ENCODE data around the gene SPDYC. TPM values are rescaled to one million over a fixed set of nuclear protein-coding genes. Genes with fewer than 3 reads are reported as not detected.

Gene SPDYC
- polyA plus RNA-seq, 3 donors = 0.64 TPM; not detected in 2

DNA sequence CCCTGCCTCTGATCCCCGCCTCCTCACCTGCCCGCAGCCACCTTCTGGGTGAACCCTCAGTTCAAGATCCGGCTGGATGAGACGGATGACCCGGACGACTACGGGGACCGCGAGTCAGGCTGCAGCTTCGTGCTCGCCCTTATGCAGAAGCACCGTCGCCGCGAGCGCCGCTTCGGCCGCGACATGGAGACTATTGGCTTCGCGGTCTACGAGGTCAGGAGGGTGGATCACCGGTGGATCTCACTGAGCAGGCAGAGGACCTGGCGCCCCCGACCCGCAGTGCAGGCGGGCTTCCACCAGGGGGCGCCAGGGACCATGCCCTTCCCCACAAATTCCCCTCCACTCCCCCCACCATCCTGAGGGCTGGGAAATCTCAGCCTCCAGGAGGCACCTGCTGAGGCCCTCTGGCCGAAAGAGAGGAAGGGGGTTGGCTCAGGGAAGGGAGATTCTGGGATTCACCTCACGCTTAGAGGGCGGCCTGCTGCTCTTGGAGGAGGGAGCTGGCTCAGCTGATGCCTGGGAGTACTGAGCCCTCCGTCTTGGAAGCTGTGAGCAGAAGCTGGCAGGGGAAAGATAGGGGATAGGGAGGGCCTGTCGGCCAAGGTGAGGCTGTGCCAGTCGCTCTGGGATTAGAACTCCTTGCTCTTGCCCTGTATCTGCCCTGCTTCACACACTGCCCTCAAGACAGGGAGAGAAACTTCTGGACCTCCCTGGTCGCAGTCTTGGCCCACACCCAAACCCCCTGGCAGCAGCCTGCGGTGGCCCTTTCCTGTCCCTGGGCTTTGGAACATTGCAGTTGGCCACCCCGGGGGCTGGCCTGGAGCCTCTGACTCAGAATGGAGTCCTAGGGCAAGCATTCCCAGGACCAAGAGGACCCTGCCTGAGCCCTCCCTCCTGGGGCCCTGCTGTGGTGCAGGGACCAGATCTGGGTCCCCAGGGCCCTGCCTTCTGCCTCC, 34.9 kb downstream of the SPDYC start:
- peaks cover 24% of the 10 kb centered on the region for H4K20me1 ChIP-seq (ENCODE audit: insufficient read depth, low read length)
- Mint-ChIP-seq H3K27ac (peak overlapping the region in 4 of 7 donors; percentile 19 to 76 (median 60)), H3K36me3 (peaks cover 59 to 93% of the 10 kb centered on the region in 2 donors), H3K4me3 (no peak overlapping the region), H3K4me1 (peaks cover 18% of the 10 kb centered on the region), H3K27me3 (ENCODE audit: low read depth in 3 of 3) (no peaks in the 10 kb centered on the region), H3K9me3 (no peaks in the 10 kb centered on the region)
- H3K27me3 ChIP-seq (ENCODE audit: control insufficient read depth in 2 of 2, insufficient read depth in 2 of 2, low read length in 2 of 2) = no peaks in the 10 kb centered on the region
- H3K9me3 ChIP-seq (replicated peaks in 1 of 2; ENCODE audit: control insufficient read depth in 1 of 2, insufficient read depth in 1 of 2, low read length in 2 of 2) = no peaks in the 10 kb centered on the region
- peak overlapping the region in 1 of 2 donors; percentile 11 for H3K27ac ChIP-seq (ENCODE audit: low read depth in 1 of 2, low read length in 2 of 2)
- peaks cover 63 to 79% of the 10 kb centered on the region in 2 donors for H3K36me3 ChIP-seq (replicated peaks in 1 of 2; ENCODE audit: control insufficient read depth in 1 of 2, insufficient read depth in 2 of 2, low read length in 2 of 2)
- 81% methylated on average over 31 of the region's 38 CpGs for WGBS (ENCODE audit: insufficient coverage)
- H2AFZ ChIP-seq (ENCODE audit: insufficient read depth, low read depth, low read length, poor library complexity, severe bottlenecking) = no peak overlapping the region
- H3K9ac ChIP-seq (ENCODE audit: insufficient read depth, low read length, poor library complexity, severe bottlenecking) = no peak overlapping the region
- intact Hi-C loops (cut with micrococcal nuclease) = loop anchor here (5.0 to 10.0 kb wide), 3 partner anchors 47 to 110 kb away; partner anchors contain the start of gene CDC42EP2 (in 1 of the 2)
- H3K79me2 ChIP-seq (ENCODE audit: insufficient read depth, low read length) = no peaks in the 10 kb centered on the region
- TF ChIP-seq, protein P1, sequence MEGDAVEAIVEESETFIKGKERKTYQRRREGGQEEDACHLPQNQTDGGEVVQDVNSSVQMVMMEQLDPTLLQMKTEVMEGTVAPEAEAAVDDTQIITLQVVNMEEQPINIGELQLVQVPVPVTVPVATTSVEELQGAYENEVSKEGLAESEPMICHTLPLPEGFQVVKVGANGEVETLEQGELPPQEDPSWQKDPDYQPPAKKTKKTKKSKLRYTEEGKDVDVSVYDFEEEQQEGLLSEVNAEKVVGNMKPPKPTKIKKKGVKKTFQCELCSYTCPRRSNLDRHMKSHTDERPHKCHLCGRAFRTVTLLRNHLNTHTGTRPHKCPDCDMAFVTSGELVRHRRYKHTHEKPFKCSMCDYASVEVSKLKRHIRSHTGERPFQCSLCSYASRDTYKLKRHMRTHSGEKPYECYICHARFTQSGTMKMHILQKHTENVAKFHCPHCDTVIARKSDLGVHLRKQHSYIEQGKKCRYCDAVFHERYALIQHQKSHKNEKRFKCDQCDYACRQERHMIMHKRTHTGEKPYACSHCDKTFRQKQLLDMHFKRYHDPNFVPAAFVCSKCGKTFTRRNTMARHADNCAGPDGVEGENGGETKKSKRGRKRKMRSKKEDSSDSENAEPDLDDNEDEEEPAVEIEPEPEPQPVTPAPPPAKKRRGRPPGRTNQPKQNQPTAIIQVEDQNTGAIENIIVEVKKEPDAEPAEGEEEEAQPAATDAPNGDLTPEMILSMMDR (IDR thresholded peaks at IDR 0.05) = peak; percentile 97
- H3K4me3 ChIP-seq (replicated peaks in 1 of 3; ENCODE audit: low read depth in 2 of 3, low read length in 3 of 3) = no peak overlapping the region
- DNase-seq = peak in 2 of 3 donors; percentile 27 to 51
- peaks cover 14 to 16% of the 10 kb centered on the region in 2 donors for H3K4me1 ChIP-seq (ENCODE audit: control insufficient read depth in 1 of 2, insufficient read depth in 2 of 2, low read length in 2 of 2)
- H3K4me2 ChIP-seq (replicated peaks; ENCODE audit: extremely low read depth, low read length, poor library complexity, severe bottlenecking) = no peak overlapping the region

DNA sequence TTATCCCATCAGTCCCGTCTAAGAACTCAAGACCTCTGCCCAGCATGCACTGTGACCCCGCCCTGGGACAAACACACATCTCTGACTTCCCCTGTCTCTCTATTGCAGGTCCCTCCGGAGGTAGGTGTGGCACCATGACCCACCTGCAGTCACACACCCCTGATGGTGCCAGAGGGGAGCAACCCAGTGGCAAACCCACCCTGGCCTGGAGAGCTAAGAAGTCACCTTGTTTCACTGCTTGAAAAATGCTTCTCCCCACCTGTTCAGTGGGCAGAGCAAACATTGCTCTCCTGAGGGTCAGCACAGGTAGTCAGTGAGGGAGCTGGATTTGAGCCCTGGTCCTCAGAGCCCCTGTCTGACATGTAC, 35.6 kb downstream of the SPDYC start:
- Histone ChIP-seq H3K79me2 (ENCODE audit: insufficient read depth, low read length) (no peaks in the 10 kb centered on the region), H2AFZ (ENCODE audit: insufficient read depth, low read depth, low read length, poor library complexity, severe bottlenecking) (no peak overlapping the region), H3K4me3 (replicated peaks in 1 of 3; ENCODE audit: low read depth in 2 of 3, low read length in 3 of 3) (no peak overlapping the region), H3K4me2 (replicated peaks; ENCODE audit: extremely low read depth, low read length, poor library complexity, severe bottlenecking) (no peak overlapping the region), H3K4me1 (ENCODE audit: control insufficient read depth in 1 of 2, insufficient read depth in 2 of 2, low read length in 2 of 2) (peaks cover 14 to 16% of the 10 kb centered on the region in 2 donors), H3K36me3 (replicated peaks in 1 of 2; ENCODE audit: control insufficient read depth in 1 of 2, insufficient read depth in 2 of 2, low read length in 2 of 2) (peaks cover 66 to 79% of the 10 kb centered on the region in 2 donors), H4K20me1 (ENCODE audit: insufficient read depth, low read length) (peaks cover 24% of the 10 kb centered on the region), H3K9me3 (replicated peaks in 1 of 2; ENCODE audit: control insufficient read depth in 1 of 2, insufficient read depth in 1 of 2, low read length in 2 of 2) (no peaks in the 10 kb centered on the region), H3K27ac (ENCODE audit: low read depth in 1 of 2, low read length in 2 of 2) (no peak overlapping the region), H3K9ac (ENCODE audit: insufficient read depth, low read length, poor library complexity, severe bottlenecking) (no peak overlapping the region), H3K27me3 (ENCODE audit: control insufficient read depth in 2 of 2, insufficient read depth in 2 of 2, low read length in 2 of 2) (no peaks in the 10 kb centered on the region)
- intact Hi-C loops (cut with micrococcal nuclease) = loop anchor here (5.0 to 10.0 kb wide), 3 partner anchors 47 to 109 kb away; partner anchors contain the start of gene CDC42EP2 (in 1 of the 2)
- no peaks in the 10 kb centered on the region for H3K9me3 Mint-ChIP-seq
- peak overlapping the region in 3 of 7 donors; percentile 19 to 46 (median 43) for H3K27ac Mint-ChIP-seq
- no peaks in the 10 kb centered on the region for H3K27me3 Mint-ChIP-seq (ENCODE audit: low read depth in 3 of 3)
- peaks cover 60 to 93% of the 10 kb centered on the region in 2 donors for H3K36me3 Mint-ChIP-seq
- DNase-seq = no peak
- H3K4me1 Mint-ChIP-seq = peaks cover 18% of the 10 kb centered on the region
- WGBS (ENCODE audit: insufficient coverage) = 94% methylated on average over 2 of the region's 3 CpGs
- TF ChIP-seq, protein P1 (IDR thresholded peaks at IDR 0.05) = no peak
- no peak overlapping the region for H3K4me3 Mint-ChIP-seq
